Erythroblast (primary cell): ENCODE results near the gene MAPK10.

Experiments used
- GATA1 ChIP-seq: IDR thresholded peaks from 2 replicates; pipeline ENCODE4 v1.6.1; 2011; ENCODE audit warnings: low read depth, mild to moderate bottlenecking, control low read depth, low read length, moderate library complexity
- POLR2A ChIP-seq: IDR thresholded peaks from 2 replicates; pipeline ENCODE4 v1.6.1; 2011; ENCODE audit warnings: mild to moderate bottlenecking, low read length

DNA sequence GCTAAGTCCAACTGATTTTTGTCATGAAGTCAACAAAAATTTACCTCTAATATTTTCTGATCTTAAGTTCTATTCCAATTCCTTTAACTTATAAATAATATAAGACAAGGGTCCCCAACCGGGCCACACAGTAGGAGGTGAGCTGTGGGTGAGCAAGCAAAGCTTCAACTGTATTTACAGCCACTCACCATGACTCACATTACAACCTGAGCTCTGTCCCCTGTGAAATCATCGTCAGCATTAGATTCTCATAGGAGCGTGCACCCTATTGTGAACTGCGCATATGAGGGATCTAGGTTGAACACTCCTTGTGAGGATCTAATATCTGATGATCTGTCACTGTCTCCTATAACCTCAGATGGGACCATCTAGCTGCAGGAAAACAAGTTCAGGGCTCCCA is 227.4 kb downstream of the MAPK10 start:
- no peak for TF ChIP-seq POLR2A
- TF ChIP-seq GATA1, result no peak
